NCI-H2107 (cell line): ENCODE results near the gene MAST2.

ENCODE experiments used
- DNase-seq: peaks from one replicate; lab custom pipeline; 2025; lab: John Stamatoyannopoulos, UW

Gene MAST2

GRCh38 chr1:46062651-46063319, 259.4 kb downstream of the MAST2 start:
- no peak for DNase-seq

- DNase-seq, result no peak
Observed at GRCh38 chr1:46064708-46065107, 261.3 kb downstream of the MAST2 start.

- no peak for DNase-seq
Observed at GRCh38 chr1:46065405-46065804, 262.0 kb downstream of the MAST2 start.

GRCh38 chr1:46067652-46068051, 264.2 kb downstream of the MAST2 start:
- no peak for DNase-seq

GRCh38 chr1:46068525-46068924, 265.1 kb downstream of the MAST2 start:
- DNase-seq, result no peak

GRCh38 chr1:46070164-46070814, 266.9 kb downstream of the MAST2 start:
- no peak for DNase-seq

- DNase-seq, result no peak
Observed at GRCh38 chr1:46072975-46073374, 269.6 kb downstream of the MAST2 start.

- no peak for DNase-seq
Observed at GRCh38 chr1:46076343-46076742, 272.9 kb downstream of the MAST2 start.

GRCh38 chr1:46077644-46078043, 274.2 kb downstream of the MAST2 start:
- DNase-seq, result no peak

- DNase-seq, result no peak
Observed at GRCh38 chr1:46080257-46080656, 276.8 kb downstream of the MAST2 start.

GRCh38 chr1:46081206-46081605, 277.8 kb downstream of the MAST2 start:
- no peak for DNase-seq

- no peak for DNase-seq
Observed at GRCh38 chr1:46081619-46082018, 278.2 kb downstream of the MAST2 start.

- no peak for DNase-seq
Observed at GRCh38 chr1:46083579-46083978, 280.2 kb downstream of the MAST2 start.

GRCh38 chr1:46084553-46085451, 281.4 kb downstream of the MAST2 start:
- DNase-seq, result no peak
